HepG2 (cell line): ENCODE measurements around the gene ITGB3. TPM values are rescaled to one million over a fixed set of nuclear protein-coding genes. Genes with fewer than 3 reads are reported as not detected.

Experiments used
- ATAC-seq: fragments of 200-7000 bp; cut with Tn5 transposase; 3 replicates; pipeline ENCODE4 v1.9.1; 2020; ENCODE audit warnings: mild to moderate bottlenecking, moderate library complexity
- BruUV-seq: library from RNA; stranded (reverse); fragments of 400-500 nt; replicated peaks from 2 replicates; lab custom pipeline; 2021; lab: Mats Ljungman, UMichigan
- CTCF ChIA-PET: fragments of 300-600 bp; formaldehyde crosslinking; extraction: SDS; loops from one replicate; lab custom pipeline; 2021; ENCODE audit warnings: low total read pairs, inconsistent platforms, low intra/inter-chr PET ratio; lab: Yijun Ruan, JAX
- POLR2A ChIA-PET: fragments of 350-600 bp; sonication (Branson Sonifier 250); formaldehyde crosslinking; loops from one replicate; lab custom pipeline; 2020; ENCODE audit warnings: antibody characterized with exemption, inconsistent platforms; lab: Yijun Ruan, JAX
- DNase-seq: peaks from one replicate; pipeline ENCODE4 v3.0.0-alpha.2; 2015; ENCODE audit warnings: low spot score
- FAIRE-seq: peaks from 3 replicates; lab custom pipeline; 2011; peaks lifted over from hg19 to GRCh38; lab: Jason Lieb, UNC
- H2AFZ ChIP-seq: one replicate; pipeline ENCODE4 v1.6.1; 2011; ENCODE audit warnings: low read length, inconsistent platforms
- H3K27ac ChIP-seq: fragments of 300-600 bp; 3 replicates; pipeline ENCODE4 v1.8.0; 2011; ENCODE audit warnings: mixed run types, mild to moderate bottlenecking, mixed read lengths, low read length, inconsistent platforms; ENCODE audit not compliant: insufficient read depth; ENCODE audit errors: extremely low read length
- H3K27me3 ChIP-seq, 2 experiments: fragments of 200-600 bp in 1 of 2; 2 replicates in 1 of 2; 3 replicates in 1 of 2; pipeline versions ENCODE4 v1.6.0 to v1.8.0; 2011; ENCODE audit warnings: low read length in 2 of 2, mild to moderate bottlenecking in 2 of 2, moderate library complexity in 2 of 2, inconsistent platforms in 1 of 2; ENCODE audit not compliant: insufficient read depth in 2 of 2, control insufficient read depth in 1 of 2
- H3K36me3 ChIP-seq, 2 experiments: fragments of 200-600 bp in 1 of 2; replicated peaks in 1 of 2; 2 replicates in 1 of 2; 3 replicates in 1 of 2; pipeline versions ENCODE4 v1.5.1 to v1.8.0; 2011; ENCODE audit warnings: low read length in 2 of 2, inconsistent platforms in 1 of 2; ENCODE audit not compliant: insufficient read depth in 2 of 2, control insufficient read depth in 1 of 2
- H3K4me1 ChIP-seq: 2 replicates; pipeline ENCODE4 v1.5.1; 2012; ENCODE audit warnings: low read length, inconsistent platforms; ENCODE audit not compliant: insufficient read depth
- H3K4me2 ChIP-seq: 2 replicates; pipeline ENCODE4 v1.6.0; 2011; ENCODE audit warnings: low read depth, low read length, inconsistent platforms
- H3K4me3 ChIP-seq, 3 experiments: fragments of 200-600 bp in 1 of 3; sonication (generic), shearing (Covaris generic) in 1 of 3; replicated peaks in 1 of 3; 2 replicates each; pipeline ENCODE4 v1.5.1; 2011 to 2016; ENCODE audit warnings: low read length in 3 of 3, inconsistent platforms in 2 of 3, low read depth in 2 of 3, mild to moderate bottlenecking in 2 of 3, control low read depth in 1 of 3, mixed read lengths in 1 of 3; ENCODE audit not compliant: insufficient read depth in 1 of 3
- H3K79me2 ChIP-seq: one replicate; pipeline ENCODE4 v1.6.1; 2011; ENCODE audit warnings: low read length, inconsistent platforms; ENCODE audit not compliant: insufficient read depth
- H3K9ac ChIP-seq: 2 replicates; pipeline ENCODE4 v1.6.0; 2011; ENCODE audit warnings: mild to moderate bottlenecking, low read depth, low read length, inconsistent platforms; ENCODE audit not compliant: insufficient read depth
- H3K9me3 ChIP-seq: 2 replicates; pipeline ENCODE4 v1.5.1; 2012; ENCODE audit warnings: mild to moderate bottlenecking, low read length
- H4K20me1 ChIP-seq: 2 replicates; pipeline ENCODE4 v1.6.0; 2011; ENCODE audit warnings: inconsistent platforms, mild to moderate bottlenecking, low read length, moderate library complexity; ENCODE audit not compliant: insufficient read depth
- AKAP8 ChIP-seq: sonication (generic); formaldehyde crosslinking; IDR thresholded peaks from 2 replicates; pipeline ENCODE4 v1.5.1; 2020; ENCODE audit warnings: mild to moderate bottlenecking, missing genetic modification reagents
- CEBPG ChIP-seq: IDR thresholded peaks from 2 replicates; pipeline ENCODE4 v1.6.1; 2016
- DBP ChIP-seq: sonication (generic); formaldehyde crosslinking; IDR thresholded peaks from 2 replicates; pipeline ENCODE4 v1.4.0; 2020; ENCODE audit warnings: missing genetic modification reagents; ENCODE audit errors: not compliant biosample characterization
- NFRKB ChIP-seq: fragments of 450-650 bp; IDR thresholded peaks from 2 replicates; pipeline ENCODE4 v1.6.1; 2017
- ZNF660 ChIP-seq: sonication (generic); formaldehyde crosslinking; IDR thresholded peaks from 2 replicates; pipeline ENCODE4 v1.5.1; 2020; ENCODE audit warnings: mild to moderate bottlenecking, low read depth, missing genetic modification reagents, borderline replicate concordance
- in situ Hi-C: cut with HindIII; loops from 2 replicates; pipeline ENCODE4 v1.10.0; 2017; ENCODE audit warnings: low pct_unique_long_range_greater_than_20kb; ENCODE audit not compliant: extremely low pct_ligation_motif_present
- intact Hi-C: fragments of 100-400 bp; cut with micrococcal nuclease; formaldehyde crosslinking; loops from one replicate; pipeline ENCODE4 v1.10.0; 2022; ENCODE audit not compliant: unreplicated experiment
- polyA plus RNA-seq, 8 experiments: library from polyadenylated mRNA; depleted of rRNA in 3 of 8; stranded (reverse) in 7 of 8; unstranded in 1 of 8; fragments of >200 nt; fragmentation: Illumina TruSeq in 4 of 8; extraction: Trizol in 4 of 8; gene quantifications; 2 replicates each; pipeline versions ENCODE4 v1.2.1 to v1.2.3, GENCODE V29; 2011 to 2016; ENCODE audit warnings: low read depth in 4 of 8, missing spikeins in 1 of 8, mixed read lengths in 1 of 8; ENCODE audit not compliant: insufficient read depth in 1 of 8
- total RNA-seq, 5 experiments: library from RNA; depleted of rRNA; stranded (reverse); fragments of >200 nt; fragmentation: Illumina TruSeq; extraction: Trizol; gene quantifications; 2 replicates each; pipeline ENCODE4 v1.2.3, GENCODE V29; 2016; ENCODE audit warnings: low read depth in 1 of 5

ITGB3 gene
- total and polyA plus RNA-seq, 2 of the 13 experiments (the other 11 are each of a cell fraction or from before 2014, with no cell fraction given): 0.09 to 0.31 TPM

- no peak for TF ChIP-seq ZNF660 (CRISPR knock-in tag)
- TF ChIP-seq AKAP8 (CRISPR knock-in tag): no peak
Measured at GRCh38 chr17:47310186-47310733, 56.6 kb downstream of the ITGB3 start (continued).

- FAIRE-seq (no peak), ATAC-seq (no peak), DNase-seq (no peak)
- intact Hi-C loops: no loop called here
- Histone ChIP-seq H3K9ac (no peak overlapping the region), H2AFZ (no peak overlapping the region), H4K20me1 (no peaks in the 10 kb centered on the region), H3K9me3 (no peaks in the 10 kb centered on the region), H3K4me2 (no peak overlapping the region), H3K27ac (no peak overlapping the region), H3K4me1 (peaks cover 11% of the 10 kb centered on the region), H3K36me3 (no peaks in the 10 kb centered on the region), H3K27me3 (no peaks in the 10 kb centered on the region; a peak in 1 of 5 replicates), H3K4me3 (no peak overlapping the region), H3K79me2 (no peaks in the 10 kb centered on the region)
- no TSS peak for BruUV-seq
- ChIA-PET CTCF (no interaction called here), POLR2A (interaction anchor here (2.1 kb wide), 1 partner anchor 13 kb away, joined by 5 read pairs; the partner anchor contains the start of gene EFCAB13)
- in situ Hi-C loops: no loop called here
- no peak for TF ChIP-seq CEBPG (CRISPR knock-in tag)
- TF ChIP-seq DBP (CRISPR knock-in tag): no peak
- TF ChIP-seq NFRKB: no peak
Measured at GRCh38 chr17:47311420-47311819, 57.8 kb downstream of the ITGB3 start.
